Mucosa of stomach (tissue), 1 donor: ENCODE results near the gene RAI2.
A peak's percentile ranks its signal among the peaks of the same experiment; 100 is the strongest.

Experiments
- H3K27me3 ChIP-seq: one replicate; pipeline ENCODE4 v1.7.0; 2013; ENCODE audit warnings: mild to moderate bottlenecking, low read length; ENCODE audit not compliant: control insufficient read depth, insufficient read depth
- H3K36me3 ChIP-seq: one replicate; pipeline ENCODE4 v1.7.0; 2013; ENCODE audit warnings: low read length; ENCODE audit not compliant: control insufficient read depth, insufficient read depth
- H3K4me1 ChIP-seq: one replicate; pipeline ENCODE4 v1.7.0; 2013; ENCODE audit warnings: mild to moderate bottlenecking, low read length; ENCODE audit not compliant: control insufficient read depth, insufficient read depth
- H3K4me3 ChIP-seq: one replicate; pipeline ENCODE4 v1.7.0; 2013; ENCODE audit warnings: low read length
- H3K9ac ChIP-seq: one replicate; pipeline ENCODE4 v1.7.0; 2013; ENCODE audit warnings: mild to moderate bottlenecking, low read length, moderate library complexity
- H3K9me3 ChIP-seq: one replicate; pipeline ENCODE4 v1.7.0; 2013; ENCODE audit warnings: mild to moderate bottlenecking, low read length, moderate library complexity; ENCODE audit not compliant: control insufficient read depth
- donor health status: Pancreatic carcinoma.

RAI2 gene

GRCh38 chrX:17860811-17861488 is at the start of gene RAI2:
Gene RAI2 (minus strand): TSS chrX:17861298. CDS start chrX:17802010, 59,288 bp downstream.
- H3K27me3 ChIP-seq: no peaks in the 10 kb centered on the region
- H3K9me3 ChIP-seq: no peaks in the 10 kb centered on the region
- H3K4me1 ChIP-seq: peaks cover 4% of the 10 kb centered on the region
- peak within 1 kb of the TSS; percentile 47 for H3K9ac ChIP-seq
- H3K36me3 ChIP-seq: no peaks in the 10 kb centered on the region
- H3K4me3 ChIP-seq: peak within 1 kb of the TSS; percentile 36

DNA sequence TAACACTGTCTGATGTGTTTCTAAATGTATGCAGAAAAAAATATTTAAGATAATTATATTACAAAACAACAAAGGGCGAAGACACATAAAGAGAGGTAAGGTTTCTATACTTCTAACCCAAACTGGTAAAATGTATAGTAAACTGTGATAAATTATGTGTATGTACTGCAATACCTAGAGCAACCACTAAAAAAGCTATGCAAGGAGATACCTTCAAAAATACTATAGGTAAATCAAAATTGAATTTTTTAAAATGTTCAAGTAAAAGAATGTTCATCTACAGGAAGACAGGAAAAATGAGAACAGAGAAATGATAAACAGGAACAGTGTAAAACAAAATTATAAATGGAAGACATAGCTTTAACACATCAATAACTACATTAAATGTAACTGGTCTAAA is 27.3 kb upstream of the RAI2 start:
- no peaks in the 10 kb centered on the region for H3K9me3 ChIP-seq
- H3K4me1 ChIP-seq: no peaks in the 10 kb centered on the region
- H3K27me3 ChIP-seq: no peaks in the 10 kb centered on the region
- no peak overlapping the region for H3K4me3 ChIP-seq
- H3K9ac ChIP-seq: no peak overlapping the region
- H3K36me3 ChIP-seq: no peaks in the 10 kb centered on the region

GRCh38 chrX:17882680-17883079 is 21.6 kb upstream of the RAI2 start:
- H3K4me3 ChIP-seq: no peak overlapping the region
- H3K36me3 ChIP-seq: no peaks in the 10 kb centered on the region

GRCh38 chrX:17878028-17878670 is 17.1 kb upstream of the RAI2 start:
- H3K9me3 ChIP-seq: no peaks in the 10 kb centered on the region
- no peaks in the 10 kb centered on the region for H3K36me3 ChIP-seq
- no peaks in the 10 kb centered on the region for H3K4me1 ChIP-seq
- no peak overlapping the region for H3K9ac ChIP-seq
- H3K27me3 ChIP-seq: no peaks in the 10 kb centered on the region
- H3K4me3 ChIP-seq: no peak overlapping the region

More at GRCh38 chrX:17882680-17883079, 21.6 kb upstream of the RAI2 start:
- no peaks in the 10 kb centered on the region for H3K27me3 ChIP-seq
- no peaks in the 10 kb centered on the region for H3K9me3 ChIP-seq
- no peaks in the 10 kb centered on the region for H3K4me1 ChIP-seq
- H3K9ac ChIP-seq: no peak overlapping the region

GRCh38 chrX:17876135-17876534 is 15.0 kb upstream of the RAI2 start:
- no peaks in the 10 kb centered on the region for H3K36me3 ChIP-seq
- H3K9ac ChIP-seq: no peak overlapping the region
- H3K9me3 ChIP-seq: no peaks in the 10 kb centered on the region
- no peak overlapping the region for H3K4me3 ChIP-seq
- H3K27me3 ChIP-seq: no peaks in the 10 kb centered on the region
- no peaks in the 10 kb centered on the region for H3K4me1 ChIP-seq

- Histone ChIP-seq H3K36me3 (no peaks in the 10 kb centered on the region), H3K9ac (no peak overlapping the region), H3K4me1 (no peaks in the 10 kb centered on the region), H3K27me3 (no peaks in the 10 kb centered on the region), H3K4me3 (no peak overlapping the region), H3K9me3 (no peaks in the 10 kb centered on the region)
Observed at GRCh38 chrX:17869580-17869979, 8.5 kb upstream of the RAI2 start.

DNA sequence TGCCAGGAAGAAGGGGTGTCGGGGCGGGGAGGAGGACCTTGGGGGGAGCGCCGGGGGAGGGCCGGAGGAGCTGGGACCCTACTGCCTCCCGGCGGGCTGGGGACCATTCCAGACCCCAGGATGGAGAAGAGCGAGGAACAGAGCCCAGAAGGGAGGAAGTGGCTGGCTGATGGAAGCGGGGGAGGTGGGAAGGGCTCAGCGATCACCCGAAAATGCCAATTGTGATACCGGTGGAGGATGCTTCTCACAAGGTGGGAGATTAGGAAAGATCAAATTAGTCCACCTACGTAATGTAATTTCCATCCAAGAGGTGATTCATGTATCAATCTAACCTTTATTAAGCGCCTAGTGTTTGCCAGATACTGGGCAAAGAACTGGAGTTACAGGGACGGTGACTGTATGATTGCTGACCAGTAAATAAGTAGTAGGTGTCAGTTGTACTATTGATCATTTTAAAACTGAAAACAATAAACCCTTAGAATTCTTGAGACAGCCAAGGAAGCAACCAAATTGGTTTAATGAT is 452 bp upstream of the RAI2 start:
- H3K9ac ChIP-seq: no peak overlapping the region
- no peak overlapping the region for H3K4me3 ChIP-seq
- no peaks in the 10 kb centered on the region for H3K36me3 ChIP-seq
- no peaks in the 10 kb centered on the region for H3K27me3 ChIP-seq
- peaks cover 4% of the 10 kb centered on the region for H3K4me1 ChIP-seq
- no peaks in the 10 kb centered on the region for H3K9me3 ChIP-seq

DNA sequence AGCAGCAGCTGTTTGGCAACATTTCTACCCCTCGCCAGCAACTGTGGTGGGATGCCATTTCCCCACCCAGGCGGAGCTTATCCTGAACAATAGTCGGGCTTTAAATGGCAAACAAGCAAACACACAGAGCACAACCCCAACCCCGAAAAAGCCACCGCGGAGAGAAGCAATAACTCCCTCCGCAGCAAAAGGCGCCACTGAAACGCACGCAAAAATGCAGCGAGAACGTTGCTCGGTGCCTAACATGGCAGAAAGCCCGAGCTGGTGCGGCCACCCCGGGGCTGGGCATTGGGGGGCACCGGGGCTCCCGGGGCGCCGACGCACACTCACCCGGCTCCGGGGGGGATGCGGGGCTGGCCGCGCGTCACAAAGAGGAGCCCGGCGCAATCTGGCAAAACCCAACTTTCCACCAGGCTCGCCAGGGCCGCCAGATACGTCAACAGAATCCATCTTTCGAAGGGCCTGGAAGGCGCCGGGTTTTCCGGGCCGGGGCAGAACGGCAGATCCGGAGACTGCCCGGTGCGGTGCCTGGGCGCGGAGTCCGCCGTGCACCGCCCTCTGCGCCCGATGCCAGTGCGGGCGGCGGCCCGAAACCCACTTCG is 818 bp downstream of the RAI2 start:
- H3K4me3 ChIP-seq: peak overlapping the region; percentile 36
- peak overlapping the region; percentile 47 for H3K9ac ChIP-seq
- peaks cover 4% of the 10 kb centered on the region for H3K4me1 ChIP-seq
- no peaks in the 10 kb centered on the region for H3K27me3 ChIP-seq
- no peaks in the 10 kb centered on the region for H3K9me3 ChIP-seq
- H3K36me3 ChIP-seq: no peaks in the 10 kb centered on the region

GRCh38 chrX:17859609-17860178 is 1.4 kb downstream of the RAI2 start:
- Histone ChIP-seq H3K9ac (peak overlapping the region; percentile 47), H3K4me1 (peaks cover 4% of the 10 kb centered on the region), H3K27me3 (no peaks in the 10 kb centered on the region), H3K9me3 (no peaks in the 10 kb centered on the region), H3K4me3 (peak overlapping the region; percentile 36), H3K36me3 (no peaks in the 10 kb centered on the region)

DNA sequence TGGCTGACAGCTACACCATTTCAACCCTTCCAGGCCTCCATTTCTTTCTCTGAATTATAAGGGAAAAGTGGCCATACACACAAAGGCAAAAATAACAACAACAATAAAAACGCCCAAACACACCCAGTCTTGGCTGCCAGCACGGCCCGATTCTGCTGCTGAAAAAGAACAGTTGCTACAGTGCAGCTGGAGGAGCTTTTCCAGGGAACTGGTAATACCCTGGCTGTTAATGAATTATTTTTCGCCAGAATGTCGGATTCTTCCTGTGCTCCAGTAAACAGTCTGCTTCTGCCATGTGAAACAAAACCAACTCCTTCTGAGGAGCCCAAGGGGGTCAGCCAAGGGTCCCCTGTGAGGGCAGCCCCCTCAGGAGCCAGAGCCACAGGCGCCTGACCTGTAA is 6.6 kb downstream of the RAI2 start:
- no peaks in the 10 kb centered on the region for H3K4me1 ChIP-seq
- no peaks in the 10 kb centered on the region for H3K36me3 ChIP-seq
- H3K27me3 ChIP-seq: no peaks in the 10 kb centered on the region
- no peak overlapping the region for H3K9ac ChIP-seq
- H3K9me3 ChIP-seq: no peaks in the 10 kb centered on the region
- no peak overlapping the region for H3K4me3 ChIP-seq

- Histone ChIP-seq H3K36me3 (no peaks in the 10 kb centered on the region), H3K9ac (no peak overlapping the region), H3K27me3 (no peaks in the 10 kb centered on the region), H3K4me1 (no peaks in the 10 kb centered on the region), H3K4me3 (no peak overlapping the region), H3K9me3 (no peaks in the 10 kb centered on the region)
Observed at GRCh38 chrX:17854069-17854468, 7.0 kb downstream of the RAI2 start.

- Histone ChIP-seq H3K4me1 (no peaks in the 10 kb centered on the region), H3K36me3 (no peaks in the 10 kb centered on the region), H3K9me3 (no peaks in the 10 kb centered on the region), H3K27me3 (no peaks in the 10 kb centered on the region), H3K4me3 (no peak overlapping the region), H3K9ac (no peak overlapping the region)
Observed at GRCh38 chrX:17851874-17852273, 9.2 kb downstream of the RAI2 start.
